ENCODE measurements around the gene GABRB3.

DNA sequence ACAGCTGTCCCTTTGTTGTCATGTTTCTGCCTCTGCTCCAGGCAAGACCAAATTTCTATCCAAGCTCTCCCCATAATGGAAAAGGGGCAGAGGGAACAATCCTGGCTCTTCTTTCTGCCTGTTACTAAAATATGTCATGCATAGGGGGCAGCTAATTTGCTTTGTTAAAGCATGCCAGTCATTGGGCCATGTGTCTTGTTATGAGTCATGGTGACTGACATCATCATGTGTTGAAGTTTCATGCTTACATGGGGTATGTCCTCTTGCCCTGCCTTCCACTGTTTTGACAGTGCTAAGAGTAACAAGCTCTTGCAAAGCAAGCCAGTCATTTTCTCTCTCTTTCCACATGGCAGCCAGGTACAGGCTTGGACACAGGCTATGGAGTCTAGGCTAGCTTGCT lies 268.9 kb downstream of the GABRB3 start:
- TF ChIP-seq RAD21 (conservative IDR thresholded peaks at IDR 0.05) (no peak), EZH2 (IDR thresholded peaks at IDR 0.05; ENCODE audit: borderline replicate concordance, insufficient read depth, low read length, poor library complexity, severe bottlenecking) (no peak), MXI1 (conservative IDR thresholded peaks at IDR 0.05; ENCODE audit: poor library complexity, severe bottlenecking) (no peak)
- TF ChIP-seq, protein P1, sequence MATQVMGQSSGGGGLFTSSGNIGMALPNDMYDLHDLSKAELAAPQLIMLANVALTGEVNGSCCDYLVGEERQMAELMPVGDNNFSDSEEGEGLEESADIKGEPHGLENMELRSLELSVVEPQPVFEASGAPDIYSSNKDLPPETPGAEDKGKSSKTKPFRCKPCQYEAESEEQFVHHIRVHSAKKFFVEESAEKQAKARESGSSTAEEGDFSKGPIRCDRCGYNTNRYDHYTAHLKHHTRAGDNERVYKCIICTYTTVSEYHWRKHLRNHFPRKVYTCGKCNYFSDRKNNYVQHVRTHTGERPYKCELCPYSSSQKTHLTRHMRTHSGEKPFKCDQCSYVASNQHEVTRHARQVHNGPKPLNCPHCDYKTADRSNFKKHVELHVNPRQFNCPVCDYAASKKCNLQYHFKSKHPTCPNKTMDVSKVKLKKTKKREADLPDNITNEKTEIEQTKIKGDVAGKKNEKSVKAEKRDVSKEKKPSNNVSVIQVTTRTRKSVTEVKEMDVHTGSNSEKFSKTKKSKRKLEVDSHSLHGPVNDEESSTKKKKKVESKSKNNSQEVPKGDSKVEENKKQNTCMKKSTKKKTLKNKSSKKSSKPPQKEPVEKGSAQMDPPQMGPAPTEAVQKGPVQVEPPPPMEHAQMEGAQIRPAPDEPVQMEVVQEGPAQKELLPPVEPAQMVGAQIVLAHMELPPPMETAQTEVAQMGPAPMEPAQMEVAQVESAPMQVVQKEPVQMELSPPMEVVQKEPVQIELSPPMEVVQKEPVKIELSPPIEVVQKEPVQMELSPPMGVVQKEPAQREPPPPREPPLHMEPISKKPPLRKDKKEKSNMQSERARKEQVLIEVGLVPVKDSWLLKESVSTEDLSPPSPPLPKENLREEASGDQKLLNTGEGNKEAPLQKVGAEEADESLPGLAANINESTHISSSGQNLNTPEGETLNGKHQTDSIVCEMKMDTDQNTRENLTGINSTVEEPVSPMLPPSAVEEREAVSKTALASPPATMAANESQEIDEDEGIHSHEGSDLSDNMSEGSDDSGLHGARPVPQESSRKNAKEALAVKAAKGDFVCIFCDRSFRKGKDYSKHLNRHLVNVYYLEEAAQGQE (IDR thresholded peaks at IDR 0.05; ENCODE audit: borderline replicate concordance), result no peak
- TF ChIP-seq, protein P2, sequence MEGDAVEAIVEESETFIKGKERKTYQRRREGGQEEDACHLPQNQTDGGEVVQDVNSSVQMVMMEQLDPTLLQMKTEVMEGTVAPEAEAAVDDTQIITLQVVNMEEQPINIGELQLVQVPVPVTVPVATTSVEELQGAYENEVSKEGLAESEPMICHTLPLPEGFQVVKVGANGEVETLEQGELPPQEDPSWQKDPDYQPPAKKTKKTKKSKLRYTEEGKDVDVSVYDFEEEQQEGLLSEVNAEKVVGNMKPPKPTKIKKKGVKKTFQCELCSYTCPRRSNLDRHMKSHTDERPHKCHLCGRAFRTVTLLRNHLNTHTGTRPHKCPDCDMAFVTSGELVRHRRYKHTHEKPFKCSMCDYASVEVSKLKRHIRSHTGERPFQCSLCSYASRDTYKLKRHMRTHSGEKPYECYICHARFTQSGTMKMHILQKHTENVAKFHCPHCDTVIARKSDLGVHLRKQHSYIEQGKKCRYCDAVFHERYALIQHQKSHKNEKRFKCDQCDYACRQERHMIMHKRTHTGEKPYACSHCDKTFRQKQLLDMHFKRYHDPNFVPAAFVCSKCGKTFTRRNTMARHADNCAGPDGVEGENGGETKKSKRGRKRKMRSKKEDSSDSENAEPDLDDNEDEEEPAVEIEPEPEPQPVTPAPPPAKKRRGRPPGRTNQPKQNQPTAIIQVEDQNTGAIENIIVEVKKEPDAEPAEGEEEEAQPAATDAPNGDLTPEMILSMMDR (IDR thresholded peaks at IDR 0.05; ENCODE audit: poor library complexity, severe bottlenecking), result no peak
